Mammary epithelial cell (primary cell): ENCODE results near the gene LIN7C.

Experiments
- CTCF ChIP-seq, 2 donors: IDR thresholded peaks in 1 of 2; conservative IDR thresholded peaks in 1 of 2; 2 replicates each; pipeline ENCODE4 v1.5.1; 2011 to 2012; ENCODE audit warnings: inconsistent platforms in 2 of 2, low read length in 2 of 2, mild to moderate bottlenecking in 2 of 2, control low read depth in 1 of 2, low read depth in 1 of 2; ENCODE audit not compliant: insufficient read depth in 1 of 2; ENCODE audit errors: extremely low read depth in 1 of 2
- EZH2 ChIP-seq: IDR thresholded peaks from 2 replicates; pipeline ENCODE4 v1.6.1; 2012; ENCODE audit warnings: low read length, inconsistent platforms, borderline replicate concordance

GRCh38 chr11:27468209-27468994, 38.2 kb downstream of the LIN7C start:
- TF ChIP-seq CTCF (conservative IDR thresholded peaks at IDR 0.05 in 1 of 2, IDR thresholded peaks at IDR 0.05 in 1 of 2; ENCODE audit: extremely low read depth in 1 of 2, insufficient read depth in 1 of 2, low read depth in 1 of 2, low read length in 2 of 2) (no peak), EZH2 (no peak)
